HG03196 (cell line): ENCODE data around the gene KLHL29.

Experiments
- ATAC-seq: cut with Tn5 transposase; IDR thresholded peaks from one replicate; pipeline ENCODE4 v1.9.1; 2021; ENCODE audit not compliant: unreplicated experiment

Gene KLHL29

DNA sequence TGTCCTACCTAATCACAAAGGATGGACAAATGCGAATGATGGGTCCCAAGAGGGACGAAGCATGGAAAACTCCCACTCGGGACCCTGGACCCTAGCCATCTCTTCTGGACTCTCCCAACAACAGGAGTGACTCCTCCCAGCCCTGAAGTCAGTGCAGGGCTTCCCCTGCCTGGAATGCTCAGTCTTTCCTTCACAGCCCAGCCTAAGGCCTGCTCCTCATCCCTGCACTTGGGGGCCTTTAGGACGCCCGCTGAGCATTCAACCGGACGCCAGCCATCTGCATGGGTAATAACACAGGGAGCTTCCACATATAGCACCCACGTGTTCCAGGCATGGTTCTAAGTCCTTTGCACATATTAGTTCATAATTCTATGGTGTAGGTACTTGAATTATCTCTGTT lies 237.5 kb downstream of the KLHL29 start:
- no peak for ATAC-seq

DNA sequence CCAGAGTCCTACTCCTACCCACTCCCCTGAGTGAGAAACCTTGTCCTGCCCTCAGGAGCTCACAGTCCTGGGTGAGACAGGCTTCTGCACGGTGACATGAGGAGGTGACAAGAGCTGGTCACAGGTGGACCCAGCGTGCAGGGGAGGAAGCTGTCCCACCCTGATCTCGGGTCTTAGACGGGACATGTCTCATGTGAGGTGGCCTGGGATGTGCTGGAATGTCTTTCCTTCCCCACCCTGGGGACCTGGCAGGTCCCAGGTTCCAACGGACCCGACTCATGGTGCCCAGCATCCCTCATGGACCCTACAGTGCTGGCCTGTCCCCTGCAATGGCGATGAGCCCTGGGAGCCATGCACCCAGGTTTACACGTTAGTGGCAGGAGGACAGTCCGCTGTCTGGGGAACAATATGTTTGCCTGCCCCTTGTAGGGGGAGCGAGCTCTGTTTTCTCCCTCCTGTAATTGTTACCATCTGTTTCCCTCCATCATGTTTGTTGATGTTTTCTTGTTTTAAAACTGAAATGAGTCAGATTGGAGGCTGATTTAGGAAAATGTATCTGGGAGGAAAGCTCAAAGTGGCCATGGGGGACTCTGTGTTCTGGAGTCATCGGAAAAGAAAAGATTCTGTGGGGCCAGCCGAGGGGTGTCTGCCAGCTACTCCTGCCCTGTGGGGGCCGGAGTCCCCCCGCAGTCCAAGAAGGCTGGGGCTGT lies 238.1 kb downstream of the KLHL29 start:
- ATAC-seq: no peak

DNA sequence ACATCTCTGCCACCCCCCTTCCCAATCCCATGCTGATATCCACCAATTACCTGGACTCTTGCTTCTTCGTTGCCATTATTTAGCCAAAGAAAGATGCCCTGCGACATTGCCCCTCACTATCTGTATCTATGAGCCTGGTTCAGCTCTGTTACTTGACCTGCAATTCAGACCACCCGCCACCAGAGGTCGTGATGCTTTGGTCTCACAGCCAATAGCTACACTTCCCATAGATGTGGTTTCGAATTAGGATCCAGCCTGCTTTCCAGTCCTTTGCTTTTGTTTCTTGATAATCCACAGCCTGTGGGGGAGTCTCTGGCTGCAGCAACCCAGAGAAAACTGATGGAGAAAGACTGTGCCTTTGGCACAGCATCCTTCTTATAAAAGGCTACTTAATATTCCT lies 239.4 kb downstream of the KLHL29 start:
- no peak for ATAC-seq

DNA sequence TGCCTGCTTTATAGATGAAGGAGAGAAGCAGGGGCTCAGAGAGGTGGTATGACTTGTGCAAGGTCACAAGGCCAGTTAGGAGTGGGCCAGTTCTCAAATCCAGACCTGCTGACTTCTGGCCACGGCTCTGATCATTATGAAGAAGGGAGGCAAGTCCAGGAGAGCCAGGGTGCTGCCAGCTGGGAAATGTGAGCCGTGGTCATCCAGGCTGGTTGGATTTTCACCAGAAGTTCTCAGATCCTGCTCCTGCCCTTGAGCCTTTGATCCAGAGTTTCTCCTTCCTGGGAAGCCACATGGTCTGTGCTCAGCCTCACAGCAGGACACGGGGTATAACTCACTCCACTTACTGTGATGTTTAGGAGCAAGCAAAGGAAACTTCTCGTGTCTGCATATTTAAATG lies 239.9 kb downstream of the KLHL29 start:
- no peak for ATAC-seq

DNA sequence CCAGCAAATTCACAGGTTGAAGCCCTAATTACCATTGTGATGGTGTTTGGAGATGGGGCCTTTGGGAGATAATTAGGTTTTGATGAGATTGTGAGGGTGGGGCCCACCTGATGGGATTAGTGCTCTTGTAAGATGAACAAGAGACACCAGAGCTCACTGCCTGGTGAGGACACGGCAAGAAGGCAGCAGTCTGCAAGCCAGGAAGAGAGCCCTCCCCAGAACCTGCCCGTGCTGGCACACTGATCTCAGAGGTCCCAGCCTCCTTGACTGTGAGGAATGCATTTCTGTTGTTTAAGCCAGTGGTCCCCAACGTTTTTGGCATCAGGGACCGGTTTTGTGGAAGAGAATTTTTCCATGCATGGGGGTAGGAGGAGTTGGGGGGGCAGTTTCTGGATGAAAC lies 240.7 kb downstream of the KLHL29 start:
- no peak for ATAC-seq

DNA sequence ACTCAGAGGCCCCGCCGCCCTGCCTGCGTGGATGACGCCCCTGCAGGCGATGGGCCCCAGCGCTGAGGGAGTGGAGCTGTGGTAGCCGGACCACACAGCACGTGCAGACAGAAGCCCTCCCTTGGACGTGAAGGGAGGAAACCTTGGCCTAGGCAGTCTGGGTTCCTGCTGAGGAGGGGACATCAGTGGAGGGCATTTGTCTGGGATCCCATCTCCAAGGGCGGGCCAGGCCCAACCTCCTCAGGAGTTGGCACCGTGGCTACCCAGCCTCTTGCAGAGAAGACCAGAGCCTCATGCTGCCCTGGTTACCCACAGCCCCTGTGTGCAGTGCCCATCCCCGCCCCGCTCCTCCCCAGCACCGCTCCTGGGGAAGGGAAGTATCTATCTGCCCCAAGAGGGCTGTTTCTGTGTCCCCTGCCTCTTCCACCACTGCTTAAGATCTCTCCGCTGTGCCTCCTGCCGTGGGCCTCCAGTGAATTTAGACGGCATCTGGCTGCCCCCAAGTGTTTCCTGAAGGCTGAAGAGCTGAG lies 241.8 kb downstream of the KLHL29 start:
- ATAC-seq: no peak

DNA sequence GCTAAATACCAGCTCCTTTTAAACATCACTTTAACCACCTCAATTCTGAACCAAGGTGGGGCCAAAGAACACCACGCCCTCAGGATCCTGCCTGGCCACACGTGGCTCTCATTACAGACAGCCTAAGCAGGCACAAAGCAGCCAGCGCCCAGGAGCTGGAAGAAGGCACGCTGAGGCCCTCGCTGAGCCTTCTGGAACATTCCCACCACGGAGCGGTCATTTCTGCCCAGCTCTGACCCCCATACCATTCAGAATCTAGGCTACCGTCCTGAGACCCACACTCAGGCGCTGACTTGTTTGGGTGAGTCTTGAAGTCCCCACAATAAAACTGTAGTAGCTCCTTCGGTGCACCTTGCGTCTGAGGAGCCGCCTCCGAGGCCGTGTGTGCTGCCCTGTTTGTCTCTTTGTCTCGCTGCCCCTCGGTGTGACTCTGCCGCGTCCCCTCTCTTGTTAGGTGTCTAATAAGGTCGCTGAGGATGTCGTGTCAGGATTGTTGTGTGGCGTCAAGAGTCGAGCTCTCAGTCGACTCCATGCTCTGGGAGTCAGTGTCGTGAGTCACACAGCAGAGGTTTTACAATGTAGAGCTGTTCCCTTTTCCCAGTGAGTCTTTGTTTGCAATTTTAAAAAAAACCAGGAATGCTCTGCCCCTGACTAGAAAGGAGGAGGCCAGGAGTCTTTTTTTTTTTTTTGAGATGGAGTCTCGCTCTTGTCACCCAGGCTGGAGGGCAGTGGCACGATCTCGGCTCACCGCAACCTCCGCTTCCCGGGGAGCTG lies 242.4 kb downstream of the KLHL29 start:
- ATAC-seq: no peak

DNA sequence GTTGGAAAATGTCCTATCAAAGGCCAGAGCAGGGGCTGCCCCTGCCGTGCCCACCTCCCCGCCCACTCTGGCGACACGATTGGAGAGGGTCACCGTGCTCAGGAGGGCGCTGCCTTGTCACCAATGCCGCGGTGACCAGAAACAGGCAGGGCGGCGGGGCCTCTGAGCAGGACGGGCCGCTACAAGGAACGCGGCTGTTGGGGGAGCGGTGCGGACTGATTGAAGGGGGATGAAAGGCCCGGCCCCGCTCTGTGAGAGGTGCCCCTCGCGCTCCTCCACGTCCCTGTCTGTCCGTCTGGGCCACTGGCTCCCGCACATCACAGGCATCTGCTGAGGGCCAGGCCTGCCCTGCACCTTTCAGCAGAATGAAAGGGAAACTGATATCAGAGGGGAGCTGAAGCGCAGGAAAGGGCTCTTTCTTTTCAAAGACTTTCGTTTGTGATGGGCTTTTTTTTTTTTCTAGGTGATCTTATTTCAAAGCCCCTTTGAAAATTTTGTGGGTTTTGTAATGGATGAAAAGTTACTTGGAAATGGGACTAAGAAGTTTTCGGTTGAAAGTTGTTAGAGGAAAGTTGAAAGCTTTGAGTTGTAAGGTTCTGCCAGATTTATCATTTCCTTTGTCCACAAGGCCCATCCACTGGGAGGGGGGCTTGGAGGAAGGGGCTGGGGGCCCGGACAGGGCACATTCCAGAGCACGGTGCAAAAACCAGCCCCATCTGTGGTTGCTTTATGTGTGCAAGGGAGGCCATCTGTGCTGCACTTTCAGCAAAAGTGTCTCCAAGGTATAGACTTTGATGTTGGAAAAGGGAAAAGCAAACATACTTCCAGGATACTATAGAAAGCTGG lies 244.2 kb downstream of the KLHL29 start:
- ATAC-seq: no peak

DNA sequence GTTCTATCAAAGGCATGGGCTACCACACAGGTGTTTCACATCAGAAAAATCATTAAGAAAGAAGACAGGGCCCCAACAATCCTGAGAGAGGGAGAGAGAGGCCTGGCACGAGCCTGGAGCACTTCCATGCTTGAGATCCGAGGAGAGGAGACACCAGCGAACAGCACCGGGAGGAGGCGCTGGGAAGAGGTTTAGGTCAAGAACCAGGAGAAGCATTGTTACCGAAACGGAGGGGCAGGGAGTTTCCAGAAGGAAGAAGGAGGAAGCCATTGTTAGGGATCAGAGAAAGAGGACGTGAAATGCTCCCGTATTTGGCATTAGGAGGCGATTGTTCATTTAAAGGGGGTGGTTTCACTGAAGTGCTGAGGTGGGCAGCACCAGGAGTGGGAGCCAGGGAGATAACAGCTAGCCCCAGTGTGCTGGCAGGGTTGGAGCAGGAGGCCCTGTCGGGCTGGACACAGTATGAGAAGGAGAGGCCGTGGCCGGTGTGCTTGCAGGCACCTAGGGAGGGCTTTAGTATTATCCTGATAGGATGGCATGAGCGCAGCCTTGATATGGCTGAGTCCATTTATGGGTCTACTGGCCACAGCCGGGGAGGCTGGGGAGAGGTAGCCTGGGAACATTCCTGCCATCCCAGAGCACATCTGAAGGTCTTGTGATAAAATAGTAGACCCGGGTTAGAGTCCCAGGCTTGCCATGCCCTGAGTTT lies 244.9 kb downstream of the KLHL29 start:
- ATAC-seq: no peak

DNA sequence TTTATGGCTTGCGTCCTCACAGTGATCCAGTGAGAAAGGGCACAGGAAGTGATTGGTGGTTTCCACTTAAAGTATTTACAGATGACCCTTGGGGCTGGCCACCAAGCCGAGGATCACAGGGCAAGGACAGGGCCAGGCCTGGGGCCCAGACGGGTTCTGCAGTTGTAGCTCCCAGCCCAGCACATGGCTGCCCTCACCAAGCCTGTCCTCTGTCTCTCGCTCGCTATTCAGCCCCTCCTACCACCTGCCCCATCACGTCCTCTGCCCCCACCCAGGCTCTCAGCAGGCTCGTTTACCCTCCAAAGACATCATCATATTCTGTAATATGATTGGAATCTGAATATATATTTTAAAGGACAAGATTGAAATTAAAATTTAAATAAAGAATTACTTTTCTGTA lies 246.0 kb downstream of the KLHL29 start:
- ATAC-seq: no peak

DNA sequence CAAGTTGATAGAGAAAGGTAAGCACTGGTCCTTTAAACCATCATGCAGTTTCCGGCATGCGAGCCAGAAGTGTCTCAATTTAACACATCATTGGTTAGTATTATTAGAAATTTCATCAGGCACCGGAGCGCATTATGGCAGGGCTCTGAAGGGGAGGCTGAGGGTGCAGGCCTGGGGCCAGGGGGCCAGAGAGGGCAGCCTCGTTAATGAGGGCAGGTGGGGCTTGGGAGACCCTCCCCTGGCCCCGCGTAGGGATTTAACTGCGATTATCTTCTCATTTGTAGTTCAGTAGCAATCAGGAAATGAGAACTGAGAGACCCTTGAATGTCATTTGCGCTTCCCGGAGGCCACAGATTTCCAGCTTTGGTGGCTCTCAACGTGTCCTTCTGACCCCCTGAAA lies 246.4 kb downstream of the KLHL29 start:
- ATAC-seq: no peak

DNA sequence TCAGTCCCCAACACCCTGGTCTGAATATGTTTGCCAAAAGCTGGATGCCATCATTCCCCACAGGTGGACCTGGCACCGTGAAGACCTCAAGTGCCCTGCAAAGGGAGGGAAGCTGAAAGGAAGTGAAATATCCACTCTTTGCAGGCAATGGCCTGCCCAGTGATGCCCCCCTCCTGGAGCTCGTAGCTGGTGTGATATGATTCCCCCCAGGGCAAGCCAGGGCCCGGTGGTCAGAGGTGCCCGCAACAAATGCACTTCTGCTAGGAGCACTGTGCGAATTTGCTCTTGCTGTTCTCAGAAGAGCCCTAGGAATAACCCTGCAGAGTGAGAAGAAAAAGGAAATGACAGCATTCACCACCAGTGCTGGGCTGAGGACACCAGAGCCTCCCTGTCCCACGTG lies 247.4 kb downstream of the KLHL29 start:
- no peak for ATAC-seq

DNA sequence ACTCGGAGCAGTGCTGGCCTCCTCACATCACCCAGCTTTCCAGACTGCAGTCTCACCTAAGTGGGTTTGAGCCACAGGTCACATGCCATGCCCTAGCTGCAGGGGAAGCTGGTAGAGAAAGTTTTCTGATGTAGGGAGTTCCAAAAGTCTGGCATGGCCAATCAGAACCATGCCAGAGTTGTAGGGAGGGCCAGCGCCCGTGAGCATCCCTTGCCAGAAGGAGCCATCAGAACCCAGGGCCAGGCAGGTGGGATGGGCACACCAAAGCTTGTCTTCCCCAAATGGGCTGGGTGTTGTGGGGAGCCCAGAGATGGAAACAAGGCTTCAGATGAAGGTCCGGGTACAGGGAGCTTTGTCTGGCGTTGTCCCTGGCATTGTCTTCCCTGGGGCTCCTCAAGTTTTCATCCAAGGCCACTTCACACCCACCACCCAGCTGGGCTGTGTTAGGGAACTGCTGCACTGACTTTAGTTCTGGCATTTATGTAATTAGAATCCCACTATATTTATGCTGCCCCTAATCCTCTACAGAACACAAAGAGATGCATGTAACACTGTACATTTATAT lies 247.9 kb downstream of the KLHL29 start:
- ATAC-seq: no peak

- no peak for ATAC-seq
These were observed 249.0 kb downstream of the KLHL29 start for GRCh38 chr2:23633966-23634365.

GRCh38 chr2:23635442-23636340 lies 250.7 kb downstream of the KLHL29 start:
- no peak for ATAC-seq

DNA sequence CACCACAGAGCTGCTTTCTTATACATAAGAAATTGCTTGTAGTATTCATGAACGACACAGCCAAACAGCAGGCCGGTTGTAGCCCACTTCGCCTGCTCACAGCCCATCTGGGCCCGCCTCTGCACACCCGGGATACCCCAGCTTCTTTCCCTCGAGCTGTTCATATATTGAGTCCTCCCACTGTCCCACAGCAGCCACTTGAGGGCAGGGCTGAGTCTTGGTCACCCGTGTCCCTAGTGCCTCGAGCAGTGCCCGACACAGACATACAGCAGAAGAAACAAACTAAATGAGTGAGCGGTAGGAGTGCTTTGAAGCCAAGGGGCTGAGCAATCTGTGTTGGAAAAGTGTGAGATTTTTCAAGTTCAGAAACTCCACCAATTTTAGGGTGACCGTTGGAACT lies 251.4 kb downstream of the KLHL29 start:
- ATAC-seq: no peak

DNA sequence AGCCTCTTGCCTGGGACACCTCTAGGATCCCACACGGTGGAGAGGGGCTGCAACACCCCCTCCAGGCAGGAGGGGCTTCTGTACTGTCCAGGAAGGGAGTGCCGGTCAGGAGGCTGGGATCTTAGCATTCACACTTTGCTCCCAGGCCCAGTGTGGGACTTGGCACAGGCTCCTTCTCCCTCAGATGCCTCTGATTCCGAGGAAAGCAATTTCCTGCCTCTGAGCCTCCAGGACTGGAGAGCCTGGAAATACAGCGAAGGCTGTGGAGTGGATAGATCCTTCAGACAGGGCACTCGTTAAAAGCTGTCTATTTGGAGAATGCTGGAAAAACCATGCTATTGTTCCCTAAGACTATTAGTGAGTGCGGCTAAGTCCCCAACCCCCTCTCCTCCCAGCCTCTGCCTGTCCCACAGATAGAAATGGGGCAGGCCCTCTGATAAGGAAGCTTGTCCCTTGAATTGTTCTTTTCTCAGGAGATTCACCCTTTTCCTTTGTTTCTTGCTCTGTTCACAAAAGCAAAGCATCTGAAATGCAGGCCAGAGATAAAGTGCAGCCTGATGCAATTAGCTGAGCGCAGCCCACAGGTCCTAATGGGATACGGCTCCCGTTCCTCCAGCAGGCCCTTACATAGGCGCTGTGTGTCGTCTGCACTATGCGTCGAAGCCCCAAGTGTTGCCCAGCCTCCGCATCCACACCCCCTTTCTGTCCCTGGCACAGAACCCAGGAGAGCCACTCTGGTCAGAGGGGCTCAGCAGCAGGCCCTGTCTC lies 252.2 kb downstream of the KLHL29 start:
- ATAC-seq: no peak

GRCh38 chr2:23639406-23639982 lies 254.5 kb downstream of the KLHL29 start:
- ATAC-seq: no peak
